NCI-H526 treated with DMSO at 0.1 percent for 48 hours (cell line): ENCODE measurements around the gene DARS1.
"Not testable (repeated sequence)": the region's sequence is repeated elsewhere in the genome, so short reads cannot be mapped to it uniquely, and the experiment has no call there.

Source experiments
- DNase-seq: peaks from one replicate; lab custom pipeline; 2025; lab: John Stamatoyannopoulos, UW

Gene DARS1

GRCh38 chr2:135885709-135886108 is 99.7 kb downstream of the DARS1 start:
- DNase-seq = no peak

- no peak for DNase-seq
Observed at GRCh38 chr2:135882415-135882814, 103.0 kb downstream of the DARS1 start.

DNA sequence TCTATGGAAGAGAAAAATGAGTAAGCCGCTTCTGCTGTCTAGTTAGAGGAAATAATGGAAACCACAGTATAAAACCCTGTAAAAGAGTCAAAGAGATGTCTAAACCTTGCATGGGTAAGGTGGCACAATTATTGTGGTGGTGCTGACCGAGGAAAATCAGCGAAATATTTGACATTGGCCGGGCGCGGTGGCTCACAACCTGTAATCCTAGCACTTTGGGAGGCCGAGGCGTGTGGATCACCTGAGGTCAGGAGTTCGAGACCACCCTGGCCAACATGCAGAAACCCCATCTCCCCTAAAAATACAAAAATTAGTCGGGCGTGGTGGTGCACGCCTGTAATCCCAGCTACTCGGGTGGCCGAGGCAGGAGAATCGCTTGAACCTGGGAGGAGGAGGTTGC is 108.7 kb downstream of the DARS1 start:
- not testable (repeated sequence) for DNase-seq

DNA sequence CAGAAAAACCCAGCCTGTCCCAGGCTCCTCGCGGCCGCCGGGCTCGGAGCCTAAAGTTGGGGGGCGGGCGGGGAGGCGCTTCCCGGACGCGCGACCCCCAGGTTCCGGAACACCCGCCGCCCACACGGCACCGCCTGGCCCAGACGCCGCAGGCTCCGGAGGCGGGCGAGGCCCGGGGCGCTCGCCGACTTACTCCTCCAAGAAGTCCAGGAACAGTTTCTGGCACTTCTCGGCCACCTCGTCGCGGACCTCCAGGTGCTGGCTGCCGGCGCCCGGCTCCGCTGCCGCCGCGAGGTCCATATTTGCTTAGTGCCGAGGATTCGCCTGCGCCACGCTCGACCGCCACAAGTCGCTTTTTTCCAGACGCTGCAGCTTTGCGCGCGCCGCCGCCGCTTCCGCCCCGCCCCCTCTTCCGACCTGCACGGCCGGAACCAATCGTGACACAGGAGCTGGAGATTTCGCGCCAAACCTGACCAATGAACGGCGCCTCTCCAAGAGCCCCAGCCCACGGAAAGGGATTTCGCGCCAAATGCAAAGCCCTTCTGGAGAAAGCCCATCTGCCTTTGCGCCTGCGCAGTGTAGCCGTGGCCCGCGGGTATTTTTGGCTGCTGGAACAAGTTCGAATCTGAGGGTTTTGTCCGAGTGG is 109.2 kb downstream of the DARS1 start, which contains the start of gene MCM6:
TSS of gene MCM6 (minus strand) at position 378 of the 646 bp plus-strand sequence. CDS start at position 300, 78 bp downstream.
- peak; percentile 94 for DNase-seq

- DNase-seq = peak; percentile 61
Observed at GRCh38 chr2:135875491-135876065, 109.8 kb downstream of the DARS1 start.

GRCh38 chr2:135874777-135875365 is 110.6 kb downstream of the DARS1 start:
- DNase-seq = no peak

DNA sequence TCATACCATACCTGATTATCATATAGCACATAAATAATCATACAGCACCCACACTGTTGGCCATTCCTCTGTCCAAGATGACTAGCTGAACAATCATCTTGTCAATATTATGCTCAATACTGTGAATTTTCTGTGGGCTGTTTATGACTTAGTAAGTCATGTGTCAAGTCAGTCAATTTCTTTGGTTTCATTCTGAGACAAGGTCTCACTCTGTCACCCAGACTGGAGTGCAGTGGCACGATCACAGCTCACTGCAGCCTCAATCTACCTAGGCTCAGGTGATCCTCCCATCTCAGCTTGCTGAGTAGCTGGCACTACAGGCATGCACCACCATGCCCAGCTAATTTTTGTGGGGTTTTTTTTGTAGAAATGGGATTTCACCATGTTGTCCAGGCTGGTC is 114.9 kb downstream of the DARS1 start:
- DNase-seq = no peak

- DNase-seq = no peak
Observed at GRCh38 chr2:135863233-135863632, 122.2 kb downstream of the DARS1 start.

DNA sequence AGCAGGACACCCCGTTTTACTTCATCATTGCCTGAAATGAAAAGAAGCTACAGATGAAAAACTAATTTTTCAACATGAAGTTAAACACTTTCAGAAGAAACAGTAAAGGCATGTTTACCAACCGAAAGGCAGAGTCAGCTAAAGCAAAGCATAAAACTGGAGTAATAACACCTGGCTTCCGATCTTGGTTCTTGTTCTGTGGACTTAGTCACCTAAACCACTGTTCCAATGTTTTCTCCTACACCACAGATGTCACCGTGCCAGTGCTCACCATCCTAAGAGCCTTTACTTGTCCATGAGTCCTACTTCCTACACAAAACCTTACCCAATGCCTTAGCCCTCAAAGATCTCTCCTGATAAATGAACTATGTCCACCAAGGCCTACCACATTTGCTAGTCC is 122.7 kb downstream of the DARS1 start:
- DNase-seq = no peak
